Spleen (tissue), 11 donors: ENCODE measurements around the gene GRAMD1A. TPM values are rescaled to one million over a fixed set of nuclear protein-coding genes. Genes with fewer than 3 reads are reported as not detected.
A peak's percentile ranks its signal among the peaks of the same experiment; 100 is the strongest.
"Not testable (repeated sequence)": the region's sequence is repeated elsewhere in the genome, so short reads cannot be mapped to it uniquely, and the experiment has no call there.

Experiments
- DNase-seq: peaks from one replicate; pipeline ENCODE4 v3.0.0-alpha.2; 2020
- H3K27ac ChIP-seq, 8 donors: fragments of 200-600 bp; sonication (generic) in 7 of 8; 1 replicate in 4 of 8; 2 replicates in 4 of 8; pipeline versions ENCODE4 v1.5.0 to v1.8.0; 2016 to 2021; ENCODE audit warnings: inconsistent platforms in 4 of 8, mild to moderate bottlenecking in 4 of 8, moderate library complexity in 1 of 8
- H3K27me3 ChIP-seq, 7 donors: fragments of 200-600 bp; sonication (generic) in 6 of 7; replicated peaks in 1 of 7; 1 replicate in 4 of 7; 2 replicates in 3 of 7; pipeline versions ENCODE4 v1.5.0 to v1.8.0; 2016 to 2021; ENCODE audit warnings: inconsistent platforms in 3 of 7, mild to moderate bottlenecking in 1 of 7
- H3K36me3 ChIP-seq, 6 donors: fragments of 200-600 bp; sonication (generic) in 5 of 6; 1 replicate in 4 of 6; 2 replicates in 2 of 6; pipeline versions ENCODE4 v1.5.0 to v1.8.0; 2016 to 2021; ENCODE audit warnings: inconsistent platforms in 2 of 6
- H3K4me1 ChIP-seq, 6 donors: fragments of 200-600 bp; sonication (generic) in 5 of 6; 1 replicate in 3 of 6; 2 replicates in 3 of 6; pipeline versions ENCODE4 v1.5.0 to v1.8.0; 2016 to 2021; ENCODE audit warnings: inconsistent platforms in 3 of 6
- H3K4me3 ChIP-seq, 8 donors: fragments of 200-600 bp; sonication (generic) in 7 of 8; 1 replicate in 4 of 8; 2 replicates in 4 of 8; pipeline versions ENCODE4 v1.5.0 to v1.8.0; 2016 to 2021; ENCODE audit warnings: inconsistent platforms in 4 of 8, mild to moderate bottlenecking in 4 of 8, moderate library complexity in 2 of 8
- H3K9me3 ChIP-seq, 8 donors: fragments of 200-600 bp; sonication (generic) in 7 of 8; 1 replicate in 4 of 8; 2 replicates in 4 of 8; pipeline versions ENCODE4 v1.5.0 to v1.8.0; 2016 to 2021; ENCODE audit warnings: inconsistent platforms in 4 of 8
- CTCF ChIP-seq, 11 experiments: fragments of 200-600 bp in 7 of 11; fragments of 450-650 bp in 4 of 11; sonication (generic) in 4 of 11; IDR thresholded peaks in 8 of 11; conservative IDR thresholded peaks in 3 of 11; 1 replicate in 7 of 11; 2 replicates in 4 of 11; pipeline versions ENCODE4 v1.4.0 to v1.8.0; 2016 to 2021; ENCODE audit warnings: antibody characterized with exemption in 11 of 11, inconsistent platforms in 4 of 11, mild to moderate bottlenecking in 1 of 11
- POLR2A ChIP-seq, 3 donors: fragments of 450-650 bp; IDR thresholded peaks; one replicate each; pipeline ENCODE4 v1.5.1; 2017; ENCODE audit warnings: antibody characterized with exemption in 3 of 3, mild to moderate bottlenecking in 1 of 3
- POLR2AphosphoS5 ChIP-seq, 3 donors: sonication (generic); formaldehyde crosslinking; IDR thresholded peaks; one replicate each; pipeline ENCODE4 v1.5.1; 2017; ENCODE audit warnings: antibody characterized with exemption in 3 of 3
- WGBS, 5 donors: extraction: QIAGEN DNeasy Blood & Tissue Kit in 3 of 5; methylation state at CpG; one replicate each; pipeline versions ENCODE4 v1.1.5 to v1.1.7; 2013 to 2018; 5-methylcytosine and 5-hydroxymethylcytosine counted together
- intact Hi-C: fragments of 100-400 bp; cut with DNase I; formaldehyde crosslinking; loops from one replicate; pipeline ENCODE4 v1.15.0; 2023; ENCODE audit warnings: low total_unique reads
- polyA plus RNA-seq, 3 donors: library from polyadenylated mRNA; stranded (reverse); fragments of 200-250 nt; gene quantifications; one replicate each; pipeline ENCODE4 v1.2.1, GENCODE V29; 2013
- total RNA-seq, 7 donors: library from RNA; depleted of rRNA in 3 of 7; stranded (reverse); fragments of >200 nt in 3 of 7; fragmentation: NEBNext Ultra II Directional in 4 of 7; extraction: Animal tissue kit (Norgen Biotek cat#: 25700) in 4 of 7; gene quantifications; one replicate each; pipeline versions ENCODE4 v1.1.0 to v1.2.1, GENCODE V29; 2016 to 2021
- donor health status: healthy with polysubstance abuse.
- donor health status: DM: no; HTN: no; CAD: no; lungs with moderate emphysema.
- donor health status: DM: no; HTN: no; CAD: no.
- donor health status: Bipolar disorder and iron deficiency.
- donor health status: healthy.
- donor health status: DM: no; HTN: no; CAD: no.
- donor health status: DM: yes; HTN: yes; CAD: no.

The GRAMD1A gene
- total and polyA plus RNA-seq, 10 donors = 30.0 to 177 (median 101) TPM

DNA sequence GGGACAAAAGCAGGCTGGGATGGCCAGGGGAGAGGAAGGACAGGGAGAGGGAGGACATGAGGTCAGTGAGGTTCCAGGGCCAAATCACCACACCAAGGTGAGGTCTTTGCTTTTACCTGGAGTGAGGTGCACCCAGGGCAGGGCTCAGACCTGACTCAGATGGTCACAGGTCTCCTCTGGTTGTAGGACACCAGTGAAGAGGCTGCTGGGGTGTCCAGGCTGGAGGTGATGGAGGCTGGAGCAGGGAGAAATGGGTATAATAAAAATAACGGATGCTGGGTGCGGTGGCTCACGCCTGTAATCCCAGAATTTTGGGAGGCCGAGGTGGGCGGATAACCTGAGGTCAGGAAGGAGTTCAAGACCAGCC lies 6.9 kb downstream of the GRAMD1A start:
- Histone ChIP-seq H3K9me3 (no peaks in the 10 kb centered on the region), H3K4me1 (peaks cover 26 to 100% (median 74%) of the 10 kb centered on the region in 6 donors), H3K27ac (peak overlapping the region in 3 of 8 donors; percentile 13 to 99 (median 38)), H3K36me3 (peaks cover 0 to 86% (median 40%) of the 10 kb centered on the region in 6 donors), H3K4me3 (no peak overlapping the region), H3K27me3 (no peaks in the 10 kb centered on the region)
- no peak for TF ChIP-seq POLR2A (IDR thresholded peaks at IDR 0.05)
- TF ChIP-seq POLR2AphosphoS5 (IDR thresholded peaks at IDR 0.05) = no peak
- no peak for TF ChIP-seq CTCF (IDR thresholded peaks at IDR 0.05 in 8 of 11, conservative IDR thresholded peaks at IDR 0.05 in 3 of 11)
- peak; percentile 58 for DNase-seq
- WGBS, 5 donors = 85 to 98% (median 97%) methylated on average over 5 of the region's 5 CpGs
- intact Hi-C loops = no loop called here

DNA sequence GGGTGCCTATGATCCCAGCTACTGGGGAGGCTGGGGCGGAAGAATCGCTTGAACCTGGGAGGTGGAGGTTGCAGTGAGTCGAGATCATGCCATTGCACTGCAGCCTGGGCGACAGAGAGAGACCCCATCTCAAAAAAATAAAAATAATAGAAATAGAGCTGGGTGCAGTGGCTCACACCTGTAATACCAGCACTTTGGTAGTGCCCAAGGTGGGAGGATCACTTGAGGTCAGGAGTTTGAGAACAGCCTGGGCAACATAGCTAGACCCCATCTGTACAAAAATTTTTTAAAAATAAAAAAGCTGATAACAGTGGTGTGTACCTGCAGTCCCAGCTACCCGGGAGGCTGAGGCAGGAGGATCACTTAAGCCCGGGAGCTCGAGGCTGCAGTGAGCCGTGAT lies 7.3 kb downstream of the GRAMD1A start:
- Histone ChIP-seq H3K27ac (peak overlapping the region in 2 of 8 donors; percentile 38 to 99), H3K36me3 (peaks cover 0 to 86% (median 41%) of the 10 kb centered on the region in 6 donors), H3K4me1 (peaks cover 23 to 100% (median 74%) of the 10 kb centered on the region in 6 donors)
- H3K4me3 ChIP-seq, intact Hi-C loops, H3K27me3 ChIP-seq, H3K9me3 ChIP-seq, DNase-seq: not testable (repeated sequence)
- WGBS, 5 donors = 93 to 98% (median 96%) methylated on average over 8 of the region's 8 CpGs

GRCh38 chr19:35008891-35009341 lies 8.8 kb downstream of the GRAMD1A start:
- intact Hi-C loops = no loop called here
- Histone ChIP-seq H3K9me3 (no peaks in the 10 kb centered on the region), H3K27ac (peak overlapping the region in 7 of 8 donors; percentile 41 to 99 (median 75)), H3K36me3 (peaks cover 0 to 92% (median 41%) of the 10 kb centered on the region in 6 donors), H3K27me3 (no peaks in the 10 kb centered on the region), H3K4me3 (peak overlapping the region in 1 of 8 donors; percentile 8), H3K4me1 (peaks cover 23 to 100% (median 74%) of the 10 kb centered on the region in 6 donors)
- 69 to 78% (median 72%) methylated on average over 11 to 12 of the region's 12 CpGs for WGBS, 5 donors
- TF ChIP-seq POLR2AphosphoS5 (IDR thresholded peaks at IDR 0.05) = peak in 2 of 3 donors; percentile 66 to 75
- no peak for TF ChIP-seq CTCF (IDR thresholded peaks at IDR 0.05 in 8 of 11, conservative IDR thresholded peaks at IDR 0.05 in 3 of 11)
- no peak for DNase-seq

- intact Hi-C loops = no loop called here
- TF ChIP-seq POLR2A (IDR thresholded peaks at IDR 0.05) = no peak
- TF ChIP-seq POLR2AphosphoS5 (IDR thresholded peaks at IDR 0.05) = peak in 2 of 3 donors; percentile 11 to 59
- TF ChIP-seq CTCF (IDR thresholded peaks at IDR 0.05 in 8 of 11, conservative IDR thresholded peaks at IDR 0.05 in 3 of 11) = no peak
- H3K27ac ChIP-seq = peak overlapping the region in 7 of 8 donors; percentile 32 to 99 (median 75)
These were observed 9.6 kb downstream of the GRAMD1A start for GRCh38 chr19:35009424-35010415.

More at GRCh38 chr19:35009424-35010415, 9.6 kb downstream of the GRAMD1A start:
- 88 to 93% (median 89%) methylated on average over 36 of the region's 36 CpGs for WGBS, 5 donors
- peaks cover 0 to 93% (median 45%) of the 10 kb centered on the region in 6 donors for H3K36me3 ChIP-seq
- DNase-seq = no peak
- H3K4me1 ChIP-seq = peaks cover 25 to 100% (median 74%) of the 10 kb centered on the region in 6 donors
- no peaks in the 10 kb centered on the region for H3K27me3 ChIP-seq
- H3K4me3 ChIP-seq = peak overlapping the region in 1 of 8 donors; percentile 8
- no peaks in the 10 kb centered on the region for H3K9me3 ChIP-seq
